GM18502 (cell line): ENCODE measurements around the gene SLC27A5.

Source experiments
- ATAC-seq: cut with Tn5 transposase; IDR thresholded peaks from one replicate; pipeline ENCODE4 v1.9.1; 2021; ENCODE audit warnings: mild to moderate bottlenecking; ENCODE audit not compliant: unreplicated experiment, poor library complexity

Gene SLC27A5

GRCh38 chr19:58535857-58536256 is 24.1 kb upstream of the SLC27A5 start:
- ATAC-seq, result no peak

DNA sequence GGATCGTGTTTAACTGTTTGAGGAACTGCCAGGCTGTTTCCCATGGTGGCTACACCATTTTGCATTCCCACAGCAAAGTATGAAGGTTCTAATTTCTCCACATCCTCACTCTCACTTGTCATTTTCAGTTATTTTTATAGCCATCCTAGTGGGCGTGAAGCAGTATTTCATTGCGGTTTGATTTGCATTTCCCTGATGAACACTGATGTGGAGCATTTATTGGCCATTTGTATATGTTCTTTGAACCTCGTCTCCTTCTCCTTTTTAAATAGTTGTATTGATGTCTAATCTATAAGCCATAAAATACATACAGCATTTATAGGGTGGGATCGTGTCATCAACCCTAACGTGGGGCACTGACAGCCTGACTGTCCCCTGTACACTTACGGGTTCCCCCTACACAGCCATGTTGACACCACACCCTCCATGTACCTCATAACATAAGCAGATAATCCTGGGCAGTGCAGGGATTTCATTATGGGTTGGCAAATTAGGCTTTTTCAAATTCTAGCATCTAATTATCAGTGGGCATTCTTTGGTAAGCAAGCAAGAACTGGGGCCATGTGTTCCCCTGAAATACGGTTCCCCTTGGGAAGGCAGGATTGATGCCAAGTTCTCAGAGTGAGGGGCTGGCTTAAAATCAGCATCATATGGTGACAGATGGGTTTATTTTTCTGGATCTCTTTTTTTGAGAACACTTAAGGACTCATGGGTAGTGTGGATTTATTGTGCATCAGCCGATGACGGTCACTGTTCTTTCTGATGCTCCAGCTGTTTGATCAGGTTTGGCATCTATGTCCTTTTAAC is 19.4 kb upstream of the SLC27A5 start:
- no peak for ATAC-seq

DNA sequence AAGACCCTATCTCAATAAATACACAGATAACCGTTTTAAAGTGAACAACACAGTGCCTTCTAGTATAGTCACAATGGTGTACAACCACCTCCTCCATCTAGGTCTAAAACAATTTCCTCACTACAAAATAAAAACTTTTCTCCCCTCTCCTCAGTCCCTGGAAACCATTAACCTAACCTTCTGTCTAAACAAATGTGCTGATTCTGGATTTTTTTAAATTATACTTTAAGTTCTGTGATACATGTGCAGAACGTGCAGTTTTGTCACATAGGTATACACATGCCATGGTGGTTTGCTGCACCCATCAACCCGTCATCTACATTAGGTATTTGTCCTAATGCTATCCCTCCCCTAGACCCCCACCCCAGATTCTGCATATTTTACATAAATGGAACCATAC is 17.6 kb upstream of the SLC27A5 start:
- no peak for ATAC-seq

DNA sequence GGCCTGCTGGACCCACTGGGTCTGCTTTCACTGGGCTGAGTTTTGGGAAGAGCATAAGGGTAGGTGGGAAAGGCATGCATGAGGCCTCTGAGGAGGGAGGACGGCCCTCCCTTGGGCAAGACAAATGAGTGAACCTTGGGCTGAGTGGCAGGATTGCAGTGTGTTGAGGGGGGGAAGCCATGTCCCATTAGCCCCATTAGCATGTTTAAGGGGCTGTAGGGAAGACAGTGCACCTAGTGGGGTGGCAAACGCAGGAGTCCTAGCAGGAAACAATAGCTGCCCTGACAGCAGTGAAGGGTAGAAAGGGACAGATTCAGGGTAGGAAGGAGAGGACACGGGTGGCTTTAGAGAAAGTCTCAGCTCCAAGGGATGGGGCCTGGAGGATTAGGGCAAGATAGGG is 10.9 kb upstream of the SLC27A5 start:
- no peak for ATAC-seq

DNA sequence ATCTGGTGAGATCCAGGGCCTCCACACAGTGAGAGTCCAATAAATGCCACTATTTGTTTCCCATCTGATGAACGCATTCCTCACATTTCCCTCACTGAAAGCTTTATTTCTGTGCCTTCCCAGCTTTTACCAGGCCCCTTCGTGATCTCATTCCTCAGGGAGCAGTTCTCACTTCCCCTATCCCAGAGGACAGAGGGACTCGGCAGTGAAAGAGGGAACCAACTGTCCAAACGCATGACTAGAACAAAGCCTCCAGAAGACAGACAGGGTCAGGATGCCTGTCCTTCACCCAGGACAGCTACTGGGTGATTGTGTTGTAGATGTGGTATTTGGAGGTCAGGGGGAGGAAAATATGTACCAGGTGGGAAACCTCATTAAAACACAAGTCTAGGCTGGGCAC is 9.9 kb upstream of the SLC27A5 start:
- no peak for ATAC-seq

- no peak for ATAC-seq
These were observed 8.4 kb upstream of the SLC27A5 start for GRCh38 chr19:58520257-58520599.

DNA sequence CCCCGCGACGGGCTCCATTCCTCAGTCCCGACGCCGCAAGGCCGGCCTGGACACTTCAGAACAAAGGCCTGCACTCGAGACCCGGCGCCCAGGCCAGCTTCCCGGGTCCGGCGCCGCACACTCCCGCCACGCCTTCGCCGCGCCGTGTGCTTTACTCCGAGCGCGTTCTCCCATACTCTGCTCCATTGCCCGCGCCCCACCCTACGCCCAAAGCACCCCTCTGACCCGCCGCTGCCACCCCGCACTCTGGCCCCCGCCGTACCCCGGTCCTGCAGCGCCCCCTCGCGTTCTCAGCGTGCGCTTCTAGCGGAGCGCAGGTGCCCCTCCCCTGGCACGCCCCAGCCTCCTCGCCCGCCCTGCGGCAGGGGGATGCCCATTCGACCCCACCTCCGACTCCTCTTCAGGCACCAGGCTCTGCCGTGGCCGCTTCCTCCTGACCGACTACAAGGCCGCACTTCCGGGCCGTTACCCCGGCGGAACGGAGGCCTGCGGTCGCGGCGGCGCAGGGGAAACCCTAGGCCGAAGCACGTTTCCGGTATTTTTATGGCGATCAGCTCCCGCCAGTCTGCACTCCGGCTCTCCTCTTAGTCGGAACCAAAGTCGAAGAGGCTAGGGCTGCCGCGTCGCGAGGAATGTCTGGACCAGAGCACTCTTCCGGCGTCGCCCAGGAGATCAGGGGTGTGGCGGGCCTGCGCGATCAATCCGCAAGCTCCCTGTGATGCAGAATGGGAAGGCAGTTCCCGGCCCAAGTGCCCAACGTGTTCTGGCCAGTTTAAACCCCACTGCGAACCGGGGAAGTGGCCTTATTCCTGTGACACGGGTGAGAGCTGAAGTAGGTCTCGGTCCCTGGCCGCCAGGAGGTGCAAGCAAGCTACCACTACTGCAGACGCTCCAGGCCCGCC is 7.8 kb upstream of the SLC27A5 start, which contains the start of gene ZBTB45:
Gene ZBTB45 (minus strand): TSS at position 456 of the 902 bp plus-strand sequence. CDS start 2,137 bp downstream, outside the sequence.
- ATAC-seq, result peak; percentile 76

DNA sequence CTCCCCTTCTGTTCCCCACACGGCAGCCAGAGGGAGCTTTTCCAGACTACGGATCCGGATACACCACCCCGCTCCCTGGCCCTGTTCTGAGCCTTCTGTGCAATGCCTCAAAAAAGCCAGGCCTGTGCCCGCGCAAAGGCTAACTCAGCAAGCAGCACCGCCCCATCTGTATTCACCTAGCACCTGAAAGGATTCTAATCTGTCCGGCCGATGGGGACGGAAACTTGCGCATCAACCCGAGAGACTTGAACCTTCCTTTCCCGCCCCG is 7.2 kb upstream of the SLC27A5 start:
- no peak for ATAC-seq

DNA sequence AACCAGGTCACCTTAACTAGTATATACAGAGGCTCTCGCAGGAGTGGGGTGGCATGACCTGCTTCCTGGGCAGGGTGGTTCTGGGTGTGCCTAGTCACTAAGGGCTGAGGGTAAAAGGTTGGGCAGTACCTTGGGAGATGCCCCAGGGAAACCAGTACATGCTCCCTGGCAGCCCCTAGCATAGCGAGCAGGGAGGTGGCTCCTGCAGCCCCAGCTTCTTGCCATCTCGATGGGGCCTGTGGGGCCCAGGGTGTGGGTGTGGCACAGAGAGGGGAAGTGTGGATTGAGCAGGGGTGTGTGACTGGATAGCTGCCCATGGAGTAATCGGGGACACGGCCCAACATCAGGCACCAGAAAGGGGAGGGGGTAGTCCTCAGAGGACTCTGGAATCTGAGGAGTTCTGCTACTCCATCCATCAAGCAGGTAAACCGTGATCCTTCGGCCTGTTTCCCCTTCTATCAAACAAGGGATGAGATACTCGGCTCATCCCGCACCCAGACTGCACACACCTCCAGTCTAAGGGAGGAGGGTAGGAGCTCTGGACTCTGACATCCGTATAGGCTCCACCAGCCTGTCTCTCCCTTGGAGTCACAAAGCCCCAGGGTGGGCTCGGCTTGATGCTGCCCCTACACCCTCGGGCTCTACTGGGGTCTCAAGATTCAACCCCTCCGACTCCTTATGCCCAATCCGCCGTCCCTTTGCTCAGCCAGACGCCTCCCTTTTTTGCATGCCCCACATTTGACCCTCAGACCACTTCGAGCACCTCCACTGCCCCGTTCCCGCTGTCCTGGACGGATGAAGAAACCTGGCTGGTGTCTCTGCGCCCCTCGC is 6.7 kb upstream of the SLC27A5 start:
- no peak for ATAC-seq

DNA sequence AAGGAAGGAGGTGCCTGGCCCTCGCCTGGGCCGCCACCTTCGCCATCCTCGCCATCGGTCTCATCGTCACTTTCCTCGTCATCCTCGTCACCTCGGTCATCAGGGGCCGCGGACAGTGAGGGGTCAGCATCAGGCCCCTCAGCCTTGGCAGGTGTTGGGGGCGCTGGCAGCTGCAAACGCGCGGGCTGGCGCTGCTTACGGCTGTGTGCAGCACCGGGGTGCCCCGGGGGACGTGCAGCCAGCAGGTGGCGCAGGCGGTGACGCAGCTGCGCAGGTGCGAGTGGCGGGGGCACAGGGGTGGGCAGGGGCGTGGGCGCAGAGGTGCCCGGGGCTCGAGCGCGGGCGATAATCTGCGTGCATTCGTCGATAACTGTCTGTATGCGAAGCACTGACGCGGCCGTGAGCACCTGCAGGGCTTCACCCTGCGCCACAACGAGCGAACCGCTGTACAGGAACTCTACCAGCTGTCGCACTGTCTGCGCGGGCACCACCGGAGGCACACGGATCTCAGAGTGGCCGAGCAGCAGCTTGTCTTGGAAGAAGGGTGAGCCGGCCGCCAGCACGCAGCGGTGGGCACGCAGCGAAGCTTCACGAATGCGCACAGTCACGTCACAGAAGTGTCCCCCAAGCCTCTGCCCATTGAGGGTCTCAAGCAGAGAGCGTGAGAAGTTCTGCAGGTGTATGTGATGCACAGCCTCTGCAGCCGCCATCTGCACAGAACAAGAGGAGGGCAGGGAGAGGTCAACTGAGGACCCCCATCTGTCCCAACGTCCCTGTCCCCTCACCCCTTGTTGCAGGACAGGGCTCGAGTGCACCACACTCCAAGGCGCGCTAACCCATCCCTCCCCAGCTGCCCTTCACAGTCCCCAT is 5.4 kb upstream of the SLC27A5 start:
- no peak for ATAC-seq

DNA sequence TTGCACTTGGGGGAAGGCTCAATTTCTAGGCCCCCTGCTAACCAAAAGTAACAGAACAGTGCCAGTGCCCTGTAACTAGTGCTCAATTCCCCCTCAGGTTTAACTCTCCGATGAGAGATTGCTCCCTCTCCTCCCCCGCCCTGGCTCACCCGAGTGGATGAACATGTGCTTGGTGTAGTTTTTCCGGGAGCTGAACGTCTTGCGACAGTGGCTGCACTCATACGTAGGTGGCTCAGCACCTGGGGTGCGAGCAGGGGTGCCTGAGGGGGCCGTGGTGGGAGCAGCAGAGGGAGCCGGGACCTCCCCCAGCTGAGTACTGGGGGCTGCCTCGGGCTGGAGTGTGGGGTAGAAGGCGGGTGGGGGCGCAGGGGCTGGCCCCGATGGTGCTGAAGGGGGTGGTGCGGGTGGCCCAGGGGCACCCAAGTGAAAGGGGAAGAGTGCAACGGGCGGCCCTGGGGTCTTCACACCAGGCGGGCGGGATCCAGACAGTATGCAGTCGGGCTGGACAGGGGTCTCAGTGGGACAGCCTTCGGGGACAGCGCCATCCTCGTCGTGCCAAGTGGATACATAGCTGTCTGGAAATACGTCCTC is 4.5 kb upstream of the SLC27A5 start:
- ATAC-seq, result no peak

DNA sequence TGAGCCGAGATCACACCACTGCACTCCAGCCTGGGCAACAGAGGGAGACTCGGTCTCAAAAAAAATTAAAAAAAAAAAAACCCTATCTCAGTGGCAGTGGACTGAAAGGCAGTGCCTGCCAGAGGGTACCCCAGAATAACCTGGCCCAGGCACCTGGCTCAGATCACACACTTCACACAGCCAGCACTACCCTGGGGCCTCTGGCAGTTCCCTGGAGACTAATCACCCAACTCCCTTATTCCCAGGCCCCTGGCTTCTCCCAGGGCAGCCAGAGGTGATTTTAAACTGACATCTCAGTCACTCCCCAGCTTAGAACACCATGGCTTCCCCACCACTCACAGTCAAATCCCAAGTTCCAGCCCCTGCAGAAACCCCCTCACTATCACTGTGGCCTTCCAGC is 3.5 kb upstream of the SLC27A5 start:
- ATAC-seq, result no peak

DNA sequence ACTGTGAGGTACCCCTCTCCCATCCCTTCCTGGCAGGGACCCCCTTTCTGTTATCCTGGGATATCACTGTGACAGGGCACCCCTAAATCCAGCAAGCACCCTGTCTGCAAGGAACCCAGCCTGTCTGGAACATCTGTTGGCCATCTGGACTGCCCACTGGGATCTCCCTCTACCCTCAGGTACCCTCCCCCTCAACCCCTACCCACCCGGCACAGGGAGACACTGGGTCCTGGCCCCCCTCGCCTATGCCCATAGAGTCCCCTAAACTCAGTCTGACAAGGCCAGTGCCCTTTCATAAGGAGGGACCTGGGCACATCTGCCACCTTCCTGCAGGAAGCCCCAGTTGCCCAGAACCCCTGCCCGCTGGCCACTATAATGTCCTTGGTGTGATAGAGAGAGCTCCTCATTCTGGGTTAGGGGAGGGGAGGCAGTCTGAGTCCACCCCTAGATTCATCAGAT is 2.8 kb upstream of the SLC27A5 start:
- ATAC-seq, result no peak

GRCh38 chr19:58513694-58514563 is 2.1 kb upstream of the SLC27A5 start:
- peak; percentile 82 for ATAC-seq

DNA sequence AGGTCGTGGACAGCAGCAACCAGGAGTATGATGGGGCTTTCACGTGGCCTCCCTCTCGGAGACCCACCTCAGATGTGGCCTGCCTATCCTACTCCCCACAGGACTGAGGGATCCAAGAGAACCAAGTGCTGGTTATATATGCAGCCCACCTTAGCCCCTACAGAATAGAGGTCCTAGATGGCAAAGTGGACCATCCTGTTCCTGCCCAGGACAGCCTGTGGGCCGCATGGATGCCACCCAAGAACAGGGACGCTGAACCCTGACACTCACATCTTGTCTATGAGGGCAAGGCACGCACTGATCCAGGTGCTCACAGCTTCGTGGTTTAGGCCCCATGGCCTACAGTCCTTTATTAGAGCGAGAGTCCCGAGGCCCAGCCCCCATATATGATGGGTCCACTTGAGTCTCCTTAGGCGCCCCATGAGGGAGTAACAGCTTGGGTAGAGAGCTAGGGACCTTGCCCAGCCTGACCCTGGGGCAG is 1.5 kb upstream of the SLC27A5 start:
- ATAC-seq, result no peak

DNA sequence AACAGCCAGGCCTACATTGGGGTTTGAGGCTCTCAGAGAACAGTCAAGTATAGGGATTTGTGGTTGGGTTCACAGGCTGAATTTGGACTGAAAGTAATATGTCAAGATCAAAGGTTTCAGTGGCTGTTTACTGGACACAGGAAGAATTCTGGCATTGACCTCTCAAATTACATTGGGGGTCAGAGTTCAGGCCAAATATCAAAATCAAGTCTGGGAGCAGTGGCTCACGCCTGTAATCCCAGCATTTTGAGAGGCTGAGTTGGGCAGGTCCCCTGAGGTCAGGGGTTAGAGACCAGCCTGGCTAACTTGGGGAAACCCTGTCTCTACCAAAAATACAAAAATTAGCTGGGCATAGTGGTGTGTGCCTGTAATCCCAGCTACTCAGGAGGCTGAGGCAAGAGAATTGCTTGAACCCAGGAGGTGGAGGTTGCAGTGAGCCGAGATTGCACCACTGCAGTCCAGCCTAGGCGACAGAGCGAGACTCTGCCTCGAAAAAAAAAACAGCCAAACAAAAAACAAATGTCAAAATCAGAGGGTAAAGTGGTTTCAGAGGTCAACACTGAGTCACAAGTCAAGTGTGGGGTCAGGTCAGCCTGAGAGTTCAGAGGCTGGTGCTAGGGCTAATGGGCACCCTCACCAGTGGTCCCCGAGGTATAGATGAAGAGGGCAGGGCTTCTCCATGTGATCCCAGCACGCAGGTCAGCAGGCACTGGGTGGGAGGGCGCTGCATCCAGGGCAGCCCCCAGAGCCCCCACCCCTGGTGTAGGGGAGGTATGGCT is 1.5 kb downstream of the SLC27A5 start:
- no peak for ATAC-seq

- no peak for ATAC-seq
These were observed 2.1 kb downstream of the SLC27A5 start for GRCh38 chr19:58509731-58510083.
